ENCODE data around the gene ANAPC16. TPM values are rescaled to one million over a fixed set of nuclear protein-coding genes. Genes with fewer than 3 reads are reported as not detected.
"Not testable (repeated sequence)": the region's sequence is repeated elsewhere in the genome, so short reads cannot be mapped to it uniquely, and the experiment has no call there.

The ANAPC16 gene
- total RNA-seq, 3 donors from 2014 or later, result 104 to 155 (median 112) TPM

- TF ChIP-seq POLR2AphosphoS5 (IDR thresholded peaks at IDR 0.05), result no peak
- no peak for TF ChIP-seq POLR2A (IDR thresholded peaks at IDR 0.05)
- TF ChIP-seq CTCF (IDR thresholded peaks at IDR 0.05), result no peak
- Histone ChIP-seq H3K27ac (peak overlapping the region; percentile 77 to 93), H3K4me1 (peaks cover 18 to 69% of the 10 kb centered on the region in 2 donors), H3K9me3 (no peaks in the 10 kb centered on the region), H3K36me3 (no peaks in the 10 kb centered on the region), H3K27me3 (no peaks in the 10 kb centered on the region), H3K4me3 (no peak overlapping the region)
- no peak for DNase-seq (ENCODE audit: low spot score in 2 of 2)
- intact Hi-C loops (cut with DNase I; ENCODE audit: low total_unique reads), result loop anchor here (5.0 kb wide), 1 partner anchor 446 kb away; the partner anchor contains the start of gene MCU
These were observed 30.2 kb downstream of the ANAPC16 start for GRCh38 chr10:72245949-72246525.

- Histone ChIP-seq H3K27me3 (no peaks in the 10 kb centered on the region), H3K9me3 (no peaks in the 10 kb centered on the region), H3K36me3 (no peaks in the 10 kb centered on the region), H3K4me3 (peak overlapping the region in 2 of 3 donors; percentile 25 to 50), H3K4me1 (peaks cover 14 to 67% of the 10 kb centered on the region in 2 donors), H3K27ac (peak overlapping the region; percentile 89 to 93)
- peak; percentile 72 to 91 for DNase-seq (ENCODE audit: low spot score in 2 of 2)
- TF ChIP-seq POLR2AphosphoS5 (IDR thresholded peaks at IDR 0.05), result peak; percentile 82 to 93 (median 87)
- TF ChIP-seq CTCF (IDR thresholded peaks at IDR 0.05), result peak in 1 of 3 donors; percentile 15
- TF ChIP-seq POLR2A (IDR thresholded peaks at IDR 0.05), result no peak
- intact Hi-C loops (cut with DNase I; ENCODE audit: low total_unique reads), result loop anchor here (5.0 kb wide), 1 partner anchor 444 kb away; the partner anchor contains the start of gene MCU
These were observed 32.8 kb downstream of the ANAPC16 start for GRCh38 chr10:72248468-72249151.

- H3K36me3 ChIP-seq; DNase-seq (ENCODE audit: low spot score in 2 of 2); H3K9me3 ChIP-seq; H3K27me3 ChIP-seq: not testable (repeated sequence)
- intact Hi-C loops (cut with DNase I; ENCODE audit: low total_unique reads), result loop anchor here (5.0 kb wide), 1 partner anchor 443 kb away; the partner anchor contains the start of gene MCU
- peaks cover 18 to 67% of the 10 kb centered on the region in 2 donors for H3K4me1 ChIP-seq
- peak overlapping the region in 1 of 3 donors; percentile 50 for H3K4me3 ChIP-seq
- H3K27ac ChIP-seq, result peak overlapping the region; percentile 89 to 93
These were observed 33.5 kb downstream of the ANAPC16 start for GRCh38 chr10:72249176-72249862.

GRCh38 chr10:72250666-72251065 lies 34.9 kb downstream of the ANAPC16 start:
- peak in 1 of 2 donors; percentile 51 for DNase-seq (ENCODE audit: low spot score in 2 of 2)
- Histone ChIP-seq H3K27me3 (no peaks in the 10 kb centered on the region), H3K9me3 (no peaks in the 10 kb centered on the region), H3K36me3 (no peaks in the 10 kb centered on the region), H3K4me1 (peaks cover 30 to 65% of the 10 kb centered on the region in 2 donors), H3K27ac (peak overlapping the region; percentile 70 to 73), H3K4me3 (no peak overlapping the region)
- TF ChIP-seq POLR2AphosphoS5 (IDR thresholded peaks at IDR 0.05) (peak in 2 of 3 donors; percentile 49 to 69), CTCF (IDR thresholded peaks at IDR 0.05) (no peak)
- intact Hi-C loops (cut with DNase I; ENCODE audit: low total_unique reads), result no loop called here

- H3K4me1 ChIP-seq, result peaks cover 31 to 62% of the 10 kb centered on the region in 2 donors
- intact Hi-C loops (cut with DNase I; ENCODE audit: low total_unique reads), result no loop called here
- H3K27ac ChIP-seq, result peak overlapping the region; percentile 84 to 91
- no peaks in the 10 kb centered on the region for H3K36me3 ChIP-seq
- H3K4me3 ChIP-seq, result no peak overlapping the region
- no peaks in the 10 kb centered on the region for H3K9me3 ChIP-seq
- TF ChIP-seq POLR2A (IDR thresholded peaks at IDR 0.05), result no peak
- no peak for TF ChIP-seq POLR2AphosphoS5 (IDR thresholded peaks at IDR 0.05)
- no peak for TF ChIP-seq CTCF (IDR thresholded peaks at IDR 0.05)
- DNase-seq (ENCODE audit: low spot score in 2 of 2), result no peak
- H3K27me3 ChIP-seq, result no peaks in the 10 kb centered on the region
These were observed 35.8 kb downstream of the ANAPC16 start for GRCh38 chr10:72251635-72252034.
